ENCODE results near the gene HOXB9. TPM values are rescaled to one million over a fixed set of nuclear protein-coding genes. Genes with fewer than 3 reads are reported as not detected.

The HOXB9 gene
- total and polyA plus RNA-seq, 9 of the 15 experiments (the other 6 are each of a cell fraction or from before 2014, with no cell fraction given), result 3.1 to 196 (median 77.6) TPM

DNA sequence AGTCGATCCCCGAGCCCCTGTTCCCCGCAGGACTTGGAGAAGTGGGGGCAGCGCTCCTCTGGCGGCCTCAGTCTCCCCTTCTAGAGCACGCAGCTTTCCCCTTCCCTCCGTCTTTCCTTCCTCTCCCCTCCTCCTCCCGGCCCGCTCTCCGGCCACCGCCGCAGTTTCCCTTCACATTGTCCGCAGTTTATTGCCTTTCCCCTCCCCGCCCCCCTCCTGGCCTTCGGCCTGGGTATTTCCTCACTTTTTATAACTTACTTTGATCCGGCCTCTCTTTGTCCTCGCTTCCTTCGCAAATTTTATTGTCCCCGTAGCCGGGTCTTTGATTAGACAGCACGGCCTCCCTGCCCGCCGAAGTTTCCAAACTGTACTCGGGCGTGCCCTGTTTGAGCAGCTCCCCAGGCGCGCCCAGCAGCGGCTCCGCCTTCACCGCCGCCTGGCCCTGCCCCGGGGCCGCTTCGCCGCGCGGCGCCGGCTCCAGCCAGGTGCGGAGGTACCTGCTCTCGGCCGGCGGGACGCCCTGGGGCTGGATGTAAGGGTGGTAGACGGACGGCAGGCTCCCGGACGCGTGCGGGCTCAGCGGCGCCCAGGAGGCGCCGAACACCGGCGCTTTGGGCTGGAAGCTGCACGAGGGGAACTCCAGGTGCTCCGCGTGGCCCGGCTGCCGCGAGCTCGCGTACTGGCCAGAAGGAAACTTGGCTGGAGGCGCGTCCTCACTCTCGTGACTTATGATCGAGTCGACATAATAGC, 488 bp downstream of the HOXB9 start (continued):
- TF ChIP-seq, protein P1, sequence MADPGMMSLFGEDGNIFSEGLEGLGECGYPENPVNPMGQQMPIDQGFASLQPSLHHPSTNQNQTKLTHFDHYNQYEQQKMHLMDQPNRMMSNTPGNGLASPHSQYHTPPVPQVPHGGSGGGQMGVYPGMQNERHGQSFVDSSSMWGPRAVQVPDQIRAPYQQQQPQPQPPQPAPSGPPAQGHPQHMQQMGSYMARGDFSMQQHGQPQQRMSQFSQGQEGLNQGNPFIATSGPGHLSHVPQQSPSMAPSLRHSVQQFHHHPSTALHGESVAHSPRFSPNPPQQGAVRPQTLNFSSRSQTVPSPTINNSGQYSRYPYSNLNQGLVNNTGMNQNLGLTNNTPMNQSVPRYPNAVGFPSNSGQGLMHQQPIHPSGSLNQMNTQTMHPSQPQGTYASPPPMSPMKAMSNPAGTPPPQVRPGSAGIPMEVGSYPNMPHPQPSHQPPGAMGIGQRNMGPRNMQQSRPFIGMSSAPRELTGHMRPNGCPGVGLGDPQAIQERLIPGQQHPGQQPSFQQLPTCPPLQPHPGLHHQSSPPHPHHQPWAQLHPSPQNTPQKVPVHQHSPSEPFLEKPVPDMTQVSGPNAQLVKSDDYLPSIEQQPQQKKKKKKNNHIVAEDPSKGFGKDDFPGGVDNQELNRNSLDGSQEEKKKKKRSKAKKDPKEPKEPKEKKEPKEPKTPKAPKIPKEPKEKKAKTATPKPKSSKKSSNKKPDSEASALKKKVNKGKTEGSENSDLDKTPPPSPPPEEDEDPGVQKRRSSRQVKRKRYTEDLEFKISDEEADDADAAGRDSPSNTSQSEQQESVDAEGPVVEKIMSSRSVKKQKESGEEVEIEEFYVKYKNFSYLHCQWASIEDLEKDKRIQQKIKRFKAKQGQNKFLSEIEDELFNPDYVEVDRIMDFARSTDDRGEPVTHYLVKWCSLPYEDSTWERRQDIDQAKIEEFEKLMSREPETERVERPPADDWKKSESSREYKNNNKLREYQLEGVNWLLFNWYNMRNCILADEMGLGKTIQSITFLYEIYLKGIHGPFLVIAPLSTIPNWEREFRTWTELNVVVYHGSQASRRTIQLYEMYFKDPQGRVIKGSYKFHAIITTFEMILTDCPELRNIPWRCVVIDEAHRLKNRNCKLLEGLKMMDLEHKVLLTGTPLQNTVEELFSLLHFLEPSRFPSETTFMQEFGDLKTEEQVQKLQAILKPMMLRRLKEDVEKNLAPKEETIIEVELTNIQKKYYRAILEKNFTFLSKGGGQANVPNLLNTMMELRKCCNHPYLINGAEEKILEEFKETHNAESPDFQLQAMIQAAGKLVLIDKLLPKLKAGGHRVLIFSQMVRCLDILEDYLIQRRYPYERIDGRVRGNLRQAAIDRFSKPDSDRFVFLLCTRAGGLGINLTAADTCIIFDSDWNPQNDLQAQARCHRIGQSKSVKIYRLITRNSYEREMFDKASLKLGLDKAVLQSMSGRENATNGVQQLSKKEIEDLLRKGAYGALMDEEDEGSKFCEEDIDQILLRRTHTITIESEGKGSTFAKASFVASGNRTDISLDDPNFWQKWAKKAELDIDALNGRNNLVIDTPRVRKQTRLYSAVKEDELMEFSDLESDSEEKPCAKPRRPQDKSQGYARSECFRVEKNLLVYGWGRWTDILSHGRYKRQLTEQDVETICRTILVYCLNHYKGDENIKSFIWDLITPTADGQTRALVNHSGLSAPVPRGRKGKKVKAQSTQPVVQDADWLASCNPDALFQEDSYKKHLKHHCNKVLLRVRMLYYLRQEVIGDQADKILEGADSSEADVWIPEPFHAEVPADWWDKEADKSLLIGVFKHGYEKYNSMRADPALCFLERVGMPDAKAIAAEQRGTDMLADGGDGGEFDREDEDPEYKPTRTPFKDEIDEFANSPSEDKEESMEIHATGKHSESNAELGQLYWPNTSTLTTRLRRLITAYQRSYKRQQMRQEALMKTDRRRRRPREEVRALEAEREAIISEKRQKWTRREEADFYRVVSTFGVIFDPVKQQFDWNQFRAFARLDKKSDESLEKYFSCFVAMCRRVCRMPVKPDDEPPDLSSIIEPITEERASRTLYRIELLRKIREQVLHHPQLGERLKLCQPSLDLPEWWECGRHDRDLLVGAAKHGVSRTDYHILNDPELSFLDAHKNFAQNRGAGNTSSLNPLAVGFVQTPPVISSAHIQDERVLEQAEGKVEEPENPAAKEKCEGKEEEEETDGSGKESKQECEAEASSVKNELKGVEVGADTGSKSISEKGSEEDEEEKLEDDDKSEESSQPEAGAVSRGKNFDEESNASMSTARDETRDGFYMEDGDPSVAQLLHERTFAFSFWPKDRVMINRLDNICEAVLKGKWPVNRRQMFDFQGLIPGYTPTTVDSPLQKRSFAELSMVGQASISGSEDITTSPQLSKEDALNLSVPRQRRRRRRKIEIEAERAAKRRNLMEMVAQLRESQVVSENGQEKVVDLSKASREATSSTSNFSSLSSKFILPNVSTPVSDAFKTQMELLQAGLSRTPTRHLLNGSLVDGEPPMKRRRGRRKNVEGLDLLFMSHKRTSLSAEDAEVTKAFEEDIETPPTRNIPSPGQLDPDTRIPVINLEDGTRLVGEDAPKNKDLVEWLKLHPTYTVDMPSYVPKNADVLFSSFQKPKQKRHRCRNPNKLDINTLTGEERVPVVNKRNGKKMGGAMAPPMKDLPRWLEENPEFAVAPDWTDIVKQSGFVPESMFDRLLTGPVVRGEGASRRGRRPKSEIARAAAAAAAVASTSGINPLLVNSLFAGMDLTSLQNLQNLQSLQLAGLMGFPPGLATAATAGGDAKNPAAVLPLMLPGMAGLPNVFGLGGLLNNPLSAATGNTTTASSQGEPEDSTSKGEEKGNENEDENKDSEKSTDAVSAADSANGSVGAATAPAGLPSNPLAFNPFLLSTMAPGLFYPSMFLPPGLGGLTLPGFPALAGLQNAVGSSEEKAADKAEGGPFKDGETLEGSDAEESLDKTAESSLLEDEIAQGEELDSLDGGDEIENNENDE (IDR thresholded peaks at IDR 0.05; ENCODE audit: low read depth, low read length), result no peak
- TF ChIP-seq SRSF3 (IDR thresholded peaks at IDR 0.05; ENCODE audit: insufficient read depth, low read length) (peak; percentile 97), E2F5 (CRISPR knock-in tag; IDR thresholded peaks at IDR 0.05) (no peak), KDM2B (CRISPR knock-in tag; IDR thresholded peaks at IDR 0.05) (no peak), SMC3 (conservative IDR thresholded peaks at IDR 0.05; ENCODE audit: insufficient read depth, low read depth, low read length) (0 out of 2 replicates have a peak, but pooled peaks have one; percentile 3), ZNF76 (CRISPR knock-in tag; IDR thresholded peaks at IDR 0.05; ENCODE audit: borderline replicate concordance) (no peak), ZBTB26 (CRISPR knock-in tag; IDR thresholded peaks at IDR 0.05) (peak; percentile 92), DNMT1 (IDR thresholded peaks at IDR 0.05) (no peak), ZNF696 (CRISPR knock-in tag; conservative IDR thresholded peaks at IDR 0.05) (no peak)
- TF ChIP-seq, protein P2, sequence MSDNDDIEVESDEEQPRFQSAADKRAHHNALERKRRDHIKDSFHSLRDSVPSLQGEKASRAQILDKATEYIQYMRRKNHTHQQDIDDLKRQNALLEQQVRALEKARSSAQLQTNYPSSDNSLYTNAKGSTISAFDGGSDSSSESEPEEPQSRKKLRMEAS (CRISPR knock-in tag; IDR thresholded peaks at IDR 0.05), result 0 out of 2 replicates have a peak, but pooled peaks have one; percentile 38
- TF ChIP-seq, protein P3, sequence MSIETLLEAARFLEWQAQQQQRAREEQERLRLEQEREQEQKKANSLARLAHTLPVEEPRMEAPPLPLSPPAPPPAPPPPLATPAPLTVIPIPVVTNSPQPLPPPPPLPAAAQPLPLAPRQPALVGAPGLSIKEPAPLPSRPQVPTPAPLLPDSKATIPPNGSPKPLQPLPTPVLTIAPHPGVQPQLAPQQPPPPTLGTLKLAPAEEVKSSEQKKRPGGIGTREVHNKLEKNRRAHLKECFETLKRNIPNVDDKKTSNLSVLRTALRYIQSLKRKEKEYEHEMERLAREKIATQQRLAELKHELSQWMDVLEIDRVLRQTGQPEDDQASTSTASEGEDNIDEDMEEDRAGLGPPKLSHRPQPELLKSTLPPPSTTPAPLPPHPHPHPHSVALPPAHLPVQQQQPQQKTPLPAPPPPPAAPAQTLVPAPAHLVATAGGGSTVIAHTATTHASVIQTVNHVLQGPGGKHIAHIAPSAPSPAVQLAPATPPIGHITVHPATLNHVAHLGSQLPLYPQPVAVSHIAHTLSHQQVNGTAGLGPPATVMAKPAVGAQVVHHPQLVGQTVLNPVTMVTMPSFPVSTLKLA (conservative IDR thresholded peaks at IDR 0.05), result peak; percentile 32 to 55; a peak in 3 of 4 replicates

All from K562 (cell line).